HG03571 (cell line): ENCODE results near the gene RBM25.

Experiments used
- ATAC-seq: cut with Tn5 transposase; IDR thresholded peaks from one replicate; pipeline ENCODE4 v1.9.1; 2021; ENCODE audit not compliant: unreplicated experiment

RBM25 gene

GRCh38 chr14:73102806-73103497 is 44.6 kb downstream of the RBM25 start:
- no peak for ATAC-seq

DNA sequence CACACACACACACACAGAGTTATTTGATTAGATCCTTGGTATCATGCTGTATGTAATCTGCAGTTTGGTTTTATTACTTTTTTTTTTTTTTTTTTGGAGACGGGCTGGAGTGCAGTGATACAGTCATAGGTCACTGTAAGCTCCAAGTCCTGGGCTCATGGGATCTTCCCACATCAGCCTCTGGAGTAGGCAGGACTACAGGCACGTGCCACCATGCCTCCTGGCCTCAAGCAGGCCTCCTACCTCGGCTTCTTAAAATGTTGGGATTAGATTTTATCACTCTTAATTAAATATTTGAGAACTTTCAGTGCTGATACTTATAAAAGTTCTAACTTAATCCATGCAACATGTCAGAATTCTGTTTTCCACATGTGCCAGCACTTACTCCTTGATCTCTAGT is 46.7 kb downstream of the RBM25 start:
- ATAC-seq, result no peak

GRCh38 chr14:73105727-73106126 is 47.4 kb downstream of the RBM25 start:
- ATAC-seq, result no peak

DNA sequence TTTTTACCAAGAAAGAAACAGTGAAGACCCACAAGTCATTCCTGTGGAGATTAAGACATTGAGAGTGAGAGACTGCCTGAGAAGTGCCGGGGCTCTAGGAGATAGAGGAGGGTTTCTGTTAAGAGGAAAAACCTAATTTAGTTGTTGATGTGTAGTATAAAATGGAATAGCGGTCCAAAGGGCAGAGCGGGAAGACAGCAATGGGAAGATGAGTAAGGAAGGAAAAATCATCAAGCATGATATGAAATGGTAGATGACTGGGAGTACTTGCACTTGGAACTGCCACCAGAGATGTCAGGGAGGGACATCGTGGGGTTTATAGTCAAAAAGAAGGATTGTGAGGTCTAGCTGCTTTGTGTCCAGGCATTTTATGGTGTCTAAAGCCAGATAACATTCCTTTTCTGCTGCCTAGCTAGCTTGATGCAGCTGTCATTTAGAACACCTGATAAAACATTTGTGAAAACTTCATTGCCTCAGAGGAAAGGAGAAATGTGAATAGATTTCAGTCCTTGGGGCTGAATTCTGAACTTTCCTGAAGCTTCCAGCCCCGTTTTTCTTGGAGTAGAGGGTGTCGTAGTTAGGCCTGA is 57.8 kb downstream of the RBM25 start:
- ATAC-seq, result no peak

GRCh38 chr14:73124180-73124894 is 66.0 kb downstream of the RBM25 start:
- no peak for ATAC-seq

- ATAC-seq, result no peak
These were observed 66.8 kb downstream of the RBM25 start for GRCh38 chr14:73125169-73125588.

DNA sequence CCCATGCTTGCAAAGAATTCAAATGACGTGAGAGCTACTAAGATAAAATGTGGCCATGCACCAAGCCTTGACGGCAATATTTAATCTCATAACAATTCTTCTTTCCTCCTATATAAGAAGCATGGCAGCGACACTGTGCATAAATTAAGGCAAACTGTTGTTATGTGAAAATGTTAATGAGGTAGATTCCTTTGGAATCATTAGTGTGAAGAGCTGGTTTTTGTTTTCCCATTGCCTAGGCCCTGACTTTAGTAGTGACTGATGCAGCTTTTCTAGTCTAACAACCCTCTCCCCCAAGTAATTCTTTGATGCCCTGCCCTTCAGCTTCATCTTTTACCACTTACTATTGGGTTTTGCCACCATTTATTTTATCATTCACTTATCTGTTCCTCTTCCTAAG is 67.4 kb downstream of the RBM25 start:
- ATAC-seq, result no peak

DNA sequence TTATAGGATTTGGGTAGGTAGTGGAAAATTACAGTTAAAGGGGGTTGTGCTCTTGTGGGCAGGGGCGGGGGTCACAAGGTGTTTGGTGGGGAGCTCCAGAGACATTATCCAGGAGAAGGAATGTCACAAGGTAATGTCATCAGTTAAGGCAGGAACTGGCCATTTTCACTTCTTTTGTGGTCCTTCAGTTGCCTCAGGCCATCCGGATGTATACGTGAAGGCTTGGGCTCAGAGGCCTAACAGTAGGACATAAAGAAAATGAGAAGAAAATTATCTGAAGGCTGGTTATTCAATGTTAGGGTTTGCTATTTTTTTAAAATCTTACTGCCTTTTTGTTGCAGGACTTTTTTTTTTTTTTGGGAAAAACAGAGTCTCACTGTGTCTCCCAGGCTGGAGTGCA is 75.5 kb downstream of the RBM25 start:
- ATAC-seq, result no peak

DNA sequence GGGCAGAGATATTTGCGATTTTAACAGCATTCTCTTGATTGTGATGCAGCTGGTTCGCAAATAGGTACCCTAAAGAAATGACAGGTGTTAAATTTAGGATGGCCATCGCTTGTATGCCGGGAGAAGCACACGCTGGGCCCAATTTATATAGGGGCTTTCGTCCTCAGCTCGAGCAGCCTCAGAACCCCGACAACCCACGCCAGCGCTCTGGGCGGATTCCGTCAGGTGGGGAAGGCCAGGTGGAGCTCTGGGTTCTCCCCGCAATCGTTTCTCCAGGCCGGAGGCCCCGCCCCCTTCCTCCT is 77.7 kb downstream of the RBM25 start:
- no peak for ATAC-seq

DNA sequence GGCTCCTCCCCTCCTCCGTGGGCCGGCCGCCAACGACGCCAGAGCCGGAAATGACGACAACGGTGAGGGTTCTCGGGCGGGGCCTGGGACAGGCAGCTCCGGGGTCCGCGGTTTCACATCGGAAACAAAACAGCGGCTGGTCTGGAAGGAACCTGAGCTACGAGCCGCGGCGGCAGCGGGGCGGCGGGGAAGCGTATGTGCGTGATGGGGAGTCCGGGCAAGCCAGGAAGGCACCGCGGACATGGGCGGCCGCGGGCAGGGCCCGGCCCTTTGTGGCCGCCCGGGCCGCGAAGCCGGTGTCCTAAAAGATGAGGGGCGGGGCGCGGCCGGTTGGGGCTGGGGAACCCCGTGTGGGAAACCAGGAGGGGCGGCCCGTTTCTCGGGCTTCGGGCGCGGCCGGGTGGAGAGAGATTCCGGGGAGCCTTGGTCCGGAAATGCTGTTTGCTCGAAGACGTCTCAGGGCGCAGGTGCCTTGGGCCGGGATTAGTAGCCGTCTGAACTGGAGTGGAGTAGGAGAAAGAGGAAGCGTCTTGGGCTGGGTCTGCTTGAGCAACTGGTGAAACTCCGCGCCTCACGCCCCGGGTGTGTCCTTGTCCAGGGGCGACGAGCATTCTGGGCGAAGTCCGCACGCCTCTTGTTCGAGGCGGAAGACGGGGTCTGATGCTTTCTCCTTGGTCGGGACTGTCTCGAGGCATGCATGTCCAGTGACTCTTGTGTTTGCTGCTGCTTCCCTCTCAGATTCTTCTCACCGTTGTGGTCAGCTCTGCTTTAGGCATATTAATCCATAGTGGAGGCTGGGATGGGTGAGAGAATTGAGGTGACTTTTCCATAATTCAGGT is 78.3 kb downstream of the RBM25 start, which contains the start of gene PSEN1:
Gene PSEN1, plus strand, starts transcription at position 121 of the 839 bp plus-strand sequence. CDS start 11,513 bp downstream, outside the sequence.
- peak; percentile 87 for ATAC-seq

- no peak for ATAC-seq
These were observed 82.5 kb downstream of the RBM25 start for GRCh38 chr14:73140811-73141323.

- ATAC-seq, result no peak
These were observed 83.9 kb downstream of the RBM25 start for GRCh38 chr14:73142216-73142615.

DNA sequence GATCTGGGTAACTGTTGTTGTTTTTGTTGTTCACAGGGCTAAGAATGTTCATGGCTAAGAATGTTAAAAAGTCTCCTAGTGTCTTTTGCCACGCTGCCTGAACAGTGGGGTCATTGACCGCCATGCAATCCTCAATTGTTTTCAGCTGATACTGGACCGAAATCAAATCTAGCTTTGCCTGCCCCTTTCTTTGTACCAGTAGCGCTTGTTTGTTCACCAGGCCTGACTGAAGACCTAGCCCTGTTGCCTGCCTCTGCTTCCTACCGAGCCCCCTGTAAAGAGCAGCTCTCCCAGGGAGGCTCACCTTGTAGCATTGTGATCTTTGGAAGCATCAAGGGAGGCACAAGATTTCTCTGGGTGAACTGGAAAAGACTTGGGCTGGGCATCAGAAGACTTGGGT is 84.7 kb downstream of the RBM25 start:
- ATAC-seq, result no peak

DNA sequence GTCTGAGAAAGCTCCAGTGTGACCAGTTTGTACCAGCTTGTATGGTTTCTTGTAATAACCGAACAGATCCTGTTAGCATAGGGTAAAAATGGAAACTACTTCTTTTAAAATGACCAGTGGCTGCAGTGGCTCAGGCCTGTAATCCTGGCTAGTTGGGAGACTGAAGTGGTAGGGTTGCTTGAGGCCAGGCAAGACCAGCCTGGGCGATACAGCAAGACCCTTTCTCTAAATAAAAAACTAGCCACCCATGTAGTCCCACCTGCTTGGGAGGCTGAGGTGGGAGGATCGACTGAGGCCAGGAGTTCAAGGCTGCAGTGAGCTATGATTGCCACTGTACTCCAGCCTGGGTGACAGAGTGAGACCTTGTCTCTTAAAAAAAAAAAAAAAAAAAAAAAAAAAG is 85.3 kb downstream of the RBM25 start:
- no peak for ATAC-seq

DNA sequence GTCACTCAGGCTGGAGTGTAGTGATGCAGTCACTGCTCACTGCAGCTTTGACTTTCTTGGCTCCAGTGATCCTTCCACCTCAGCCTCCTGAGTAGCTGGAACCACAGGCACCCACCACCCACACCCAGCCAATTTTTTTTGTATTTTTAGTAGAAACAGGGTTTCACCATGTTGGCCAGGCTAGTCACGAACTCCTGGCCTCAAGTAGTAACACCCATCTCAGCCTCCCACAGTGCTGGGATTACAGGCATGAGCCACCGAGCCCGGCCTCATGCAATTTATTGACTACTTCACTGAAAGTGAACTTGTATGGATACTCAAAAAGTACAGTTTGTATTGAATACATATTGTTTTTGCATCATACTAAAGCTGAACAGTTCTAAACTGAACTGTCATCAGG is 87.0 kb downstream of the RBM25 start:
- ATAC-seq, result no peak

GRCh38 chr14:73146111-73146510 is 87.8 kb downstream of the RBM25 start:
- no peak for ATAC-seq

DNA sequence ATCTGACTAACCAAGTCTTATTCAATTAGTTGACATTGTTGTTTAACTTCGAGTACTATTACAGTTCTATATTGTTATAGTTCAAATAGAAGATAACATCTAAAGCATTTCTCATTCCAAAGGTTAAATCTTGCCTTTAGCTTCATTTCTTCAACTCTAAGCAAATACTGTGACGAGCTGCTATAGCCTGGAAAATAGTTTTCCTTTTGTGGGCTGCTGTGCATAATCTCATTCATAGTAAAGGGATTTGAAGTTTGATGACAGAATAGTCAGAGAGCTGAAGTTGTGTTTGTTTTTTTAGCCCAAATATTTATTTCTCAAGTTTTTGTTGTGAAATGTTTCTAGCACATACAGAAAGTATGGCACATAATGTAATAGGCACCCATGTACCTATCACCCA is 91.4 kb downstream of the RBM25 start:
- ATAC-seq, result no peak

DNA sequence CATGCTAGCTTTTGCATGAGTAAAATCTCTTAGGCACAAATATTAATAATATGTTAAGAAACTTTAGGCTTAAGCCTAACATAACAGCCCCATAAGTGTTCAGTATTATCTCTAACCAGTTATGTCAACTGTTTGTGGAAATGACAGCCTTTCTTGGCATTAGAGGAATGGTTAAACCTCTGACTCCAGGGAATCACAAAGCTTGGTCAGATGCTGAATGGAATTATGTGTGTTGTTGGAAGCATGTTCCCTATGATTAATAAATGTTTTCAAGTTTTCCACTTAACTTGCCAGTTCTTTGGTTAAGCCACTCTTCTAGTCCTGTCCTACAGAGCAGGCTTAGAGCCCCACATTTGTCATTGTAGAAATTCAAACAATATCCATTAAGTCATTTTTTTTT is 94.9 kb downstream of the RBM25 start:
- ATAC-seq, result no peak

GRCh38 chr14:73162251-73162650 is 103.9 kb downstream of the RBM25 start:
- no peak for ATAC-seq

DNA sequence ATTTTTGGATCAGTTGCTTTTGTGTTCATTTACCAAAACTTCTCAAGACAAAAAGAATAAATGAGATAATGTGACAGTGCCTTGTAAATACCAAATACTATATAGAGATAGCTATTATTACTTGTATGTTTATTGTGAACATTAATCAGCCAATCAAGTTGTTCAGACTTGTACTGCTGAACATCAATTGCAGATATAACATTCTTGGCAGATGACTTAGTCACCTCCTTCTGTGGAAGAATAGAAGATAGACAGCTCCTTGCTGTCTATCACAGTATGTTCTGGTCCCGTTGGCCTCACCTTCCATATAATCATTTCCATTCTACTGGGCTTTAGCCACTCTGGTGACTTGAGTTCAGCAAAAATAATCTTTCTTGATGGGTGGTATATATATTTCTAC is 108.1 kb downstream of the RBM25 start:
- ATAC-seq, result no peak

DNA sequence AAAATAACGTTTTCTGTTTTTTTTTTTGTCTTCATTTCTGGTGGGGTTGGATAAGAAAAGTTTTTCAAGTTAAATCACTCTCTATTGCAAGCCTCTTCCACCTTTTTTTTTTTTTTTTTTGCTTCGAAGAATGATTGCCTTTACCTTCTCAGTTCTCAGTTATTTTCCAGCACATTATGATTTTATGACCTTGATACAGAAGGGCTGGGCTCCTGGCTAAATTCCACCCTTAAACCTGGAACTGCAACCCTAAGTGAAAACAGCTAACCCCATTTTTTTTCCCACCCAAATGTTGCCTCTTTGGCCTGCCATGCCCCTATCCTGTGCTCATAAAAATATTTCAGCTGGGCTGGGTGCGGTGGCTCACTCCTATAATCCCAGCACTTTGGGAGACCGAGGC is 109.4 kb downstream of the RBM25 start:
- ATAC-seq, result no peak
